HG03575 (cell line): ENCODE data around the gene EFCAB9.

Source experiments
- ATAC-seq: cut with Tn5 transposase; IDR thresholded peaks from one replicate; pipeline ENCODE4 v1.9.1; 2021; ENCODE audit not compliant: unreplicated experiment, insufficient number of reproducible peaks, low FRiP score; ENCODE audit errors: extremely low read depth

The EFCAB9 gene

DNA sequence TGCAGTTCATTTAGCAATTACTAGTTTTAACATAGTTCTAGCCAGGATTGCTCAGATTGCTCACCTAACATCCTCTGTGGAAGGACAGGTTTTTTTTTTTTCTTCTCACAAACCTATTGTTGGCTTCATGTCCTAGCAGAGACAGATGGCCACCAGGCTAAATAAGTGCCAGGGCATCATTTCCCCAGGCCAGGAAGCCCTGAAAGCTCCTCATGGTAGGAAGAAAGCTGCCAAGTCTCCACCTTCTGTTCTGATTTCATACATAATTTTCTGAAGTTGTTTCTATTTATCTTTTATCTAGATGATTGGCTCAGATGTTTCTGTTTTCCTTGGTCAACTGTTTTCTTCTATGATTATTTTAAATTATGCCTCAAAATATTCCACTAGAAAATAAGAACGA lies 31.0 kb downstream of the EFCAB9 start:
- ATAC-seq = no peak

DNA sequence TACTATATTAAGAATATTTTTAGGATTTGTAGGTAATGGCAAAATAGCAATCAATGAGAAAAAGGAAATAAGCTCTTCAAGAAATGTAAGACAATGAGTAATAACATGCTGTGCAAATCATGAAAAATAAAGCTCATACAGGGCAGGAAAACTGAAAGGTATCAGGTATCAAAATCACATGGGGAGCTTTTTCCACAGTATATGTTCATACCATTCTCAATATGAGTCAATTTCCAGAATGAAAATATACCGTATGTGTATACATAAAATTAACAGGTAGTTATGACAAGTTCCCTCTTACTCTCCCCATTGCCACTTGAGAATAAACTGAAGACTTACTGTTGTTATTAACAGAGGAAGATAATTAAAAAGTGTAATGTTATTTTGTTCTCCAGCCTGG lies 35.9 kb downstream of the EFCAB9 start:
- ATAC-seq = no peak

DNA sequence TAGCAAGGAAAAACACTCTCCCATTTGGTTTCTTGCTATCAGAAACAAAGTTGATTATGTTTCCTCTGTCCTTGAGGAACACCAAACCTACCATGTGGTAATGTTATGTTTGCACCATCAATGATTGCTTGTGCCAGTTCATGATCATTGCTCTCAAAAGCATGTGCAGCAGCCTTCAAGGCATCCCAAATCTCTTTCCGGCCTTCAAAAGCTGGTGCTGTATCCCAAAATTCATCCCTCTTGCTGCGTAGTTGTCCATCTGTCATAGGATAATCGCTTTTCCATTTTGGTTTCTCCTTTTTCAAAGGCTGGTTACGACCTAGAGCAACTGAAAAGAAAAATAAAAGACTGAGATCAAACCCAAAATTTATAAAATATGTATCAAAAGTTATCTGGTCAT lies 40.1 kb downstream of the EFCAB9 start:
- no peak for ATAC-seq

DNA sequence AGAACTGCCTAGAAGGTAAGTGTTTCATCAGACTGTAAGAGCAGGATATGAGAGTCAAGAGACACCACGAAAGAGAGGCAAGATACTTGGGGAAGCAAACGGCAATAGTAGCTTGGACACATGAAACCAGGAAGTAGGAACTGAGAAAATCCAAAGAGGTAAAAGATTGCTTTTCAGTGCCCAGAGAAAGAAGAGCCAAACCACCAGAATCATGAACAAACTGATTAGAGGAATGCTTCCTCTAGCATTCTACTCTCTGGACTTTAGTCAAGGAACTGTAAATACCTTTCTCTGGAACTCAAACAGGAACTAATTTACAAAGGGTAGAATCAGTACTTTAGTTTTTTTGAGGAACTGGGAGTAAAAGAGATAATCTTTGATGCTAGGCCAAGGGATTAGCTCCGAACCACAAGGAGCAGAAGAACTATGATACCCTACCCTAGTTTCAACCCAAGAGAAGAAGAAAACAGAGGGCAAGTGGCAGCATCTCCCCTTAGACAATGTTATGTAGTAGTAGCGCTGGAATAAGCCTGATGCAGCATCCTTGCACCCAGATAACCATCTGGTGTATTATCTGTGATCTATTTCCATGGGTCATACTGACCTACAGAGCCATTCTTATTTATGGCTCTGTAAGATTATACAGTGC lies 41.3 kb downstream of the EFCAB9 start:
- ATAC-seq = no peak

DNA sequence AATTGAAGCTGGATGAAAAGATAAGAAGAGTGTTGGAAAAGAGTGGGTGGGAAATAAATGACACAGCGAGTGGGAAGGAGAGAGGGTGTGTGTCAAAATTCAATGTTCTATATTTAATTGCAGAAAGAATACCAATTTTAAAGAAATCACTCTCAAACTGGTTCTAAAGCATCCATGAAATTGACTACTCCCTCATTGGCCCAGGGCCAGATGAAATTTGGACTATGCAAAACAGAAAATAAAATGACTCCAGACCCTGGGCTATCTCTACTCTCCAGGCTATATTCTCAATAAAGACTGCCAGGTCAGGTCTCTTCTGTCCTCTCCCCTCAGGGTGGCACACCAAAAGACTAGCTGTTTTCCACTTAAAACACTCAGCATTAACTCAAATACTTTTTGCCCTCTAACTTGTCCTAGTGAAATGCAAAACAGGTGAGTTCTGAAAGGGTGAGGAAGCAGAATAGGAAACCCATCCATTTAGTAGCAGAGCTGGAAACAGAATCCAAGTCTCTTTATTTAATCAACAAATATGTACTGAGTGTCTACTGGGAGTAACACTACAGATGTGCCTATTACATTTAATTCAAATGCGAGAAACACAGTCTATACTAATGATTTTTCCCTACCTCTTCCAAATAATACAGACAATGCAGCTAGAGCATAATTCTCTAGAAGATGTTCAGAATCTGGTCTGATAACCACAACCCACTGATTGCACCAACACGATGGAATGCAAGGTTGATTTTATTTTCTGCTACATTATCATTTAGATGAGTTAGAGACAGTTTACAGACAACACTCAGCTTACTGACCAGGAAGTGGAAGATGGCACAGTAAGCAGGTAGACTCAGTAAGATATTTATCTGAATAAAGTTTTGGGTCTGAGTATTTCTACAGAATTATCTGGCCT lies 42.1 kb downstream of the EFCAB9 start:
- no peak for ATAC-seq

DNA sequence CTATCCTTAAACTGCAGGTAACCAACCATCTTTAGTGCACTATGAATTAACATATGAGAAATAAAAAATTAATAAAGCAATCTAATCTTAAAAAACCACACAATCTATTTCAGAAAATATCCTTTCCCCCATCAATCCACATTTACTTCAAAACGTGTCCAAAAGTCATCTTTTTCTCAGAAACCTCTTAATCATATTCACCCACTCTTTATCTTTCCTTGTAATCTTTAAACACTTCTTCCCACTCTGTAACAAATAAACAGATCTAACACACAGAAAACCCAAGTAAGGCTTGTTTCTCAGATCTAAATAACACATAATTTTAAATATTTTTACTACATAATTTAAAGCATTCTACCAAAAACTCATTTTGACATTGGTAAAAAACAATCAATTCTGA lies 44.4 kb downstream of the EFCAB9 start:
- ATAC-seq = no peak

DNA sequence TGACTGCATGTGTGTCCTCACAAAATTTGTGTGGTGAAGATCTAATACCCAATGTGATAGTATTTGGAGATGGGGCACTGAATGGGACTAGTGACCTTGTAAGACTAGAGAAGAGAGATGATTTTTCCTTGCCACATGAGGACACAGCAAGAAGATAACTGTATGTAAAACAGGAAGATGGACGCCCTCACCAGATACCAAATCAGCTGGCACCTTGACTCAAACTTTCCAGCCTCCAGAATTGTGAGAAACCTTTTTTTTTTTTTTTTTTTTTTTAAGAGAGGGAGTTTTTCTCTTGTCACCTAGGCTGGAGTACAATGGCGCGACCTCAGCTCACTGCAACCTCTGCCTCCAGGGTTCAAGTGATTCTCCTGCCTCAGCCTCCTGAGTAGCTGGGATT lies 49.3 kb downstream of the EFCAB9 start:
- ATAC-seq = no peak

DNA sequence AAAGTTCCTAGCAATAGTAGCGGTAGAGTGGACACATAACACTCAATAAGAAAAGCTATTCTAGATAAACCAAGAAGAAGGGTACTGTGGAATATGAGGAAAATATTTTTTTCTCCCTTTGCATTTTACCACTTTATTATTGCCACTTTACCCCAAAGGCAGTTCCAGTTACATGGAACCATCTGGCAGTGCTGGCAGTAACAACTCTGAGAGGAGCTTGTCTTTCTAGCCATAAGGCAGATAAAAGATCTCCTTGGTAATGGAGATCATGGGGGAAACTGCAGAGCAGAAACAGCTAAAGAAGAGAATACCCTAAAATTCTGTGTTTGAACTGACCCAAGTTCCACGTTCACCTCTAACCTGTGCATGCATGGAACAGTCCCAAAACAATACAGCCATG lies 51.1 kb downstream of the EFCAB9 start:
- no peak for ATAC-seq

DNA sequence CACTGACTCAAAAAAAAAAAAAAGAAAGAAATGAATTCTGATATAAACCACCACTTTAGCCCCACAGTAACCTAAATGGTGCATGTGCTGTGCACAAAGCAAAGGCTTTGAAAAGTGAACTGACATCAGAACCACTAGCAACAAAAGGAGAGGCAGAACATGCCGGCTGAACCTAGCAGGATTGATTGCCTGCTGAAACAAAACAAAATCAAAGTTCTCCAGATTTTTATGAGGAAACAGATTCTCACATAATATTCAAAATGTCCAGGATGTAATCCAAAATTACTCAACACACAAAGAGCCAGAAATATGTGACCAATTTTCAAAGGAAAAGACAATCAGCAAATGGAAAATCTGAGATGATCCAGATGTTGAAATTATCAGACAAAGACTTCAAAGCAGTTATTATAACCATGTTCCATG lies 51.7 kb downstream of the EFCAB9 start:
- no peak for ATAC-seq

DNA sequence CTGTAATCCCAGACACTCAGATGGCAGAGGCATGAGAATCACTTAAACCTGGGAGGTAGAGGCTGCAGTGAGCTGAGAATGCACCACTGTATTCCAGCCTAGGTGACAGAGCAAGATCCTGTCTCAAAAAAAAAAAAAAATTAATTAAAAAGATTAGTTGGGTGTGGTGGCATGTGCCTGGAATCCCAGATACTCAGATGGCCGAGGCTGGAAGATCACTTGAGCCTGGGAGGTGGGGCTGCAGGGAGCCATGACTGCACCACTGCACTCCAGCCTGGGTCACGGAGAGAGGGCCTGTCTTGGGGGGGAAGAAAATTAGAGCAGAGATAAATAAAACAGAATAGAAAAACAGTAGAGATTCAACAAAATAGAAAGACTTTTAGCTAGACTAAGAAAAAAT lies 54.7 kb downstream of the EFCAB9 start:
- no peak for ATAC-seq

DNA sequence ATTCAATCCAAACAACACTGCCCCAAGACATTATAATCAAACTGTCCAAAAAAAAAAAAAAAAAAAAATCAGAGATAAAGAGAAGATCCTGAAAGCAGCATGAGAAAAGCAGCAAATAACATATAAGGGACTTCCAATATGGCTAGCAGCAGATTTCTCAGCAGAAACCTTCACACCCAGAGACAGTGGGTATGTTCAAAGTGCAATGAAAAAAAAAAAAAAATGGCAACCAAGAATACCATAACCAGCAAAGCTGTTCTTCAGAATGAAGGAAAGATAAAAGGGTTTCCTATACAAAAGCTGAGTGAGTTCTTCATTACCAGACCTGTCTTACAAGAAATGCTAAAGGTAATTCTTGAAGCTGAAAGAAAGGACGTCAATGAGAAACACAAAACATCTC lies 57.4 kb downstream of the EFCAB9 start:
- ATAC-seq = no peak

DNA sequence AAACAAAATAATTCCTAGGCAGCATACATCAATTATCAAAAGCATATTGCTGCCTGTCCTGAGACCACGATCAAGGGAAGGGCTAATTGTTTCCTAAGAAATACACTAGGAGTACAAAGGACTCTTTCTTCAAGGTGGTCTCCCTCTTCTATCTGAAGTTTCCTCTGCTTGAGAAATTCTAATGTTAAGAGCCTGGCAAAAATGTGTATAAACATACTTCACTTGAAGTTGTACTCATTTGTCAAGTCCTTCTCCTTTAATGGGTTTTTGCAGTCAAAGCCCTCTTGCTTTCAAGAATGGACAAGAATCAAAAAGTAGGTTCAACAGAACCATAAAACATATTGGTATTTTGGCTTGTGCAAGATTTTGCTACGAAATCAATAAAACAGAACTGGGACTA lies 58.5 kb downstream of the EFCAB9 start:
- ATAC-seq = no peak
